Coronary artery (tissue), 2 donors: ENCODE measurements around the gene DYDC2.

Experiments
- DNase-seq: peaks from one replicate; pipeline ENCODE4 v3.0.0-alpha.2; 2017; ENCODE audit warnings: low spot score
- H3K27ac ChIP-seq, 2 donors: fragments of 200-600 bp; sonication (generic); one replicate each; pipeline ENCODE4 v1.5.1; 2016 to 2019
- H3K4me3 ChIP-seq: fragments of 200-600 bp; sonication (generic); 2 replicates; pipeline ENCODE4 v1.5.1; 2016; ENCODE audit warnings: mild to moderate bottlenecking, moderate library complexity
- CTCF ChIP-seq: fragments of 200-600 bp; sonication (generic); IDR thresholded peaks from one replicate; pipeline ENCODE4 v1.5.1; 2019; ENCODE audit warnings: antibody characterized with exemption

The DYDC2 gene

DNA sequence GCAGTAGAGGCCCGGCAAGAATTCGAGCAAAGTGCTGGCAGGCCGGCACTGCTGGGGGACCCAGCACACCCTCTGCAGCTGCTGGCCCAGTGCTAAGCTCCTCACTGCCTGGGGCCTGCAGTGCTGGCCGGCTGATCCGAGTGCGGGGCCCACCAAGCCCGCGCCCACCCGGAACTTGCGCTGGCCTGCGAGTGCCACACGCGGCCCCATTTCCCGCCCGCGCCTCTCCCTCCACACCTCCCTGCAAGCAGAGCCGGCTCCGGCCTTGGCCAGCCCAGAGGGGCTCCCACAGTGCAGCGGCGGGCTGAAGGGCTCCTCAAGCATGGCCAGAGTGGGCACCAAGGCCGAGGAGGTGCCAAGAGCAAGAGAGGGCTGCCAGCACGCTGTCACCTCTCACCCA lies 3.1 kb downstream of the DYDC2 start:
- no peak for TF ChIP-seq CTCF
- no peak for DNase-seq
- Histone ChIP-seq H3K4me3 (no peak overlapping the region), H3K27ac (no peak overlapping the region)

DNA sequence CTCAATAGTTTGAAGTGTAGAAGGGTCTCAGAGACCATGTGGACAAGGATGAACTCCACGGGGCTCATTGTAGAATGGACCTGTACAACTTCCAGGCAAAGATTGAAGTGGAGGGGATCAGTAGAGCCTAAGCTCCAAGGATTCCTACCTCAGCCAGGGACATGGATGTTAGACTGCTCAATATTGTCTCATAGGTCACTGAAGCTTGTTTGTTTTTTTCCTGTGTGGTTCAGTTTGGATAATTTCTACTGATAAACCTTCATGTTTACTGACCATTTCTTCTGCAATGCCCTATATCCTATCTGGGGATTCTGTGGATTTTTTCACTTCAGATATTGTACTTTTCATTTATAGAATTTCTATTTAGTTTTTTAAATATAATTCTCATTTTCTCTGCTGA lies 8.9 kb downstream of the DYDC2 start:
- TF ChIP-seq CTCF: no peak
- H3K27ac ChIP-seq: no peak overlapping the region
- no peak overlapping the region for H3K4me3 ChIP-seq
- no peak for DNase-seq

DNA sequence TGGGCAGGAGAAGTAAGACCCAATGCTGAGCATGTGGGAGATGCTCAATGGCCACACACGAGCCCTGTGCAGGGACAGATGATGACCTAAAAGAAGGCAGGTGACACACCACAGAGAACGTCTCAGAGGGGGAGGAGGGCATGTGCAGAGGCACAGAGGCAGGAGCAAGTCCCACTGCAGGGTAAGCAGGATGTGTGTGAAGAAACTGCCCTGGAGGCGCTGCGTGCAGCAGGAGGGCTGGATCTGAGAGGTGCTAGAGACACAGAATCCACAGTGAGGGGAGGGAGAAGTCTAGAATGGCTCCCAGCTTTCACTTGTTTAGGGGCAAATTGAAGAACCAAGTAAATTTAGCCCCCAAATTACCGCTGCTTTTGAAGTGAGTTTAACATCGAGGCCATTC lies 14.9 kb downstream of the DYDC2 start:
- no peak for DNase-seq

DNA sequence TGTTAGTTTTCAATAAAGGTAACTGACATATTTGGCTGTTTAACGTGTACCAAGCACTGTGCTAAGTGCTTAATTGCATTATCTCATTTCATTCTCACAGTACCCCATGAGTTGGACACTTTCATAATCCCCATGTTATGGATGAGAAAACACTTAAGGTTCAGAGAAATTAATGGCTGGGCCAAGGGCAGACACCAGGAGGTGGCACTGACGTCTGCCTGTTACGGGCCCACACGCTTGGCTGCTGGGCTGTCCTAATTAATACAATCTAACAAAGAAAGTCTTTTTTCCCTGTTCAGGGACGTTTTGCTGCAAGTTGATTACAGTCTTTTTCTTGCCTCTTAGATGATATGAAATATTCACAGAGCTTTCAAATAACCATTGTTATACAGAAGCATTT lies 16.1 kb downstream of the DYDC2 start:
- DNase-seq: no peak
- TF ChIP-seq CTCF: no peak
- H3K27ac ChIP-seq: no peak overlapping the region
- no peak overlapping the region for H3K4me3 ChIP-seq

More for the DNA sequence above, 14.9 kb downstream of the DYDC2 start:
- H3K4me3 ChIP-seq: no peak overlapping the region
- TF ChIP-seq CTCF: no peak
- H3K27ac ChIP-seq: no peak overlapping the region

DNA sequence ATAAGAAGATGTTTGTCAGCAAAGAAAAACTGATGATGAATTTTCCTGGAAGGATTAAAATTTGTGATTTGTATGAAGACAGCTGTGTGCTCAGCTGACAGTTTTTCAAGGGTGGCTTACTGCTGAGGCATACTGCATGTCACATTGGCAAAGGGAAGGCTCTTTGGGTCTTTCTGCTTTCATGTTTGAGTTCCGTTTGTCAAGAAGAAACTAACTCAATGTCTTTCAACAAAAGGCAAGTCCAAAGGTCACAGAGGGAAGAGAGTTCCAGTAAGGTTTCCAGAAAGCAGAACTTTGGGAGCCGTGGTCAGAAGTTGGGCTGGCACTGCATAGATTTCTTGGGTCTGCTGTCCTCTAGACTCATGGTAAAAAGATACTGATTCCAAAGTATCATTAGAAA lies 16.9 kb downstream of the DYDC2 start:
- Histone ChIP-seq H3K4me3 (no peak overlapping the region), H3K27ac (no peak overlapping the region)
- no peak for DNase-seq
- no peak for TF ChIP-seq CTCF

GRCh38 chr10:80379701-80380100 lies 23.1 kb downstream of the DYDC2 start:
- Histone ChIP-seq H3K27ac (no peak overlapping the region), H3K4me3 (no peak overlapping the region)
- no peak for DNase-seq
- TF ChIP-seq CTCF: no peak

DNA sequence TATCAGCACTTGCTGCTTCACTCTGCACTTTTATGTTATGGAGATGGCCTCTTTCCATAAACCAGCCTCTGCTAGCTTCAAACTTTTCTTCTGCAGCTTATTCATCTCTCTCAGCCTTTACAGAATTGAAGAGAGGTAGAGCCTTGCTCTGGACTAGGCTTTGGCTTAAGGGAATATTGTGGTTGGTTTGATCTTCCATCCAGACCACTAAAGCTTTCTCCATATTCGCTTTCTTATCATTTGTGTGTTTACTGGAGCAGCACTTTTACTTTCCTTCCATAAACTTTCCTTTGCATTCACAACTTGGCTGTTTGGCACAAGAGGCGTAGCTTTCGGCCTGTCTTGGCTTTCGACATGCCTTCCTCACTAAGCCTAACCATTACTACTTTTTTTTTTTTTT lies 23.6 kb downstream of the DYDC2 start:
- DNase-seq: no peak
- no peak overlapping the region for H3K27ac ChIP-seq
- TF ChIP-seq CTCF: no peak
- no peak overlapping the region for H3K4me3 ChIP-seq
